SU-DHL-6 (cell line): ENCODE results near the gene CD93.

Experiments used
- EZH2phosphoT487 ChIP-seq: fragments of 200-600 bp; sonication (generic), shearing (Covaris generic); conservative IDR thresholded peaks from 2 replicates; pipeline ENCODE4 v1.6.1; 2018; ENCODE audit warnings: mild to moderate bottlenecking, antibody characterized with exemption, low read length, moderate library complexity, mixed read lengths
- TF ChIP-seq, protein P1 (sequence below): fragments of 200-600 bp; sonication (generic); IDR thresholded peaks from one replicate; pipeline ENCODE4 v1.5.1; 2017; ENCODE audit warnings: antibody characterized with exemption, mild to moderate bottlenecking, low read length, moderate library complexity; ENCODE audit not compliant: insufficient read depth, poor library complexity, severe bottlenecking

DNA sequence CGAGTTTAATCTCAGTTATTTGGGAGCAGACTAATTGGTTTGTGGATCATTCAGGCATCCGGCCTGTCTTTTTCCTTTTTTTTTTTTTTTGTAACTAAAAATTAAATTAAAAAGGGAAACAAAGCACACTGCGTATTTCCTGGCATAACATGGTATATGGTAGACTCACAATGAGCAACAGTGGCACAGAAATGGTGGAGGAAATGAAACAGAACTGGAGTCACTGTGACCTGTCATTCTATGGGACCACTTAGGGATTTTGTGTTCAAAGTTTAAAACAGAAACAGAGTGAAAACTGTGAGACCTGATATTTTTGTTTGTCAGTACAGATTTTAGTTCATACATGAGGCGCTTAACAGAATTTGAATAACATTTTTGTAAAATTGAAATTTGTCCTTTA is 4.8 kb upstream of the CD93 start:
- TF ChIP-seq EZH2phosphoT487 = no peak
- TF ChIP-seq, protein P1, sequence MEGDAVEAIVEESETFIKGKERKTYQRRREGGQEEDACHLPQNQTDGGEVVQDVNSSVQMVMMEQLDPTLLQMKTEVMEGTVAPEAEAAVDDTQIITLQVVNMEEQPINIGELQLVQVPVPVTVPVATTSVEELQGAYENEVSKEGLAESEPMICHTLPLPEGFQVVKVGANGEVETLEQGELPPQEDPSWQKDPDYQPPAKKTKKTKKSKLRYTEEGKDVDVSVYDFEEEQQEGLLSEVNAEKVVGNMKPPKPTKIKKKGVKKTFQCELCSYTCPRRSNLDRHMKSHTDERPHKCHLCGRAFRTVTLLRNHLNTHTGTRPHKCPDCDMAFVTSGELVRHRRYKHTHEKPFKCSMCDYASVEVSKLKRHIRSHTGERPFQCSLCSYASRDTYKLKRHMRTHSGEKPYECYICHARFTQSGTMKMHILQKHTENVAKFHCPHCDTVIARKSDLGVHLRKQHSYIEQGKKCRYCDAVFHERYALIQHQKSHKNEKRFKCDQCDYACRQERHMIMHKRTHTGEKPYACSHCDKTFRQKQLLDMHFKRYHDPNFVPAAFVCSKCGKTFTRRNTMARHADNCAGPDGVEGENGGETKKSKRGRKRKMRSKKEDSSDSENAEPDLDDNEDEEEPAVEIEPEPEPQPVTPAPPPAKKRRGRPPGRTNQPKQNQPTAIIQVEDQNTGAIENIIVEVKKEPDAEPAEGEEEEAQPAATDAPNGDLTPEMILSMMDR = no peak
